ENCODE data around the gene GPC4.

Gene GPC4

DNA sequence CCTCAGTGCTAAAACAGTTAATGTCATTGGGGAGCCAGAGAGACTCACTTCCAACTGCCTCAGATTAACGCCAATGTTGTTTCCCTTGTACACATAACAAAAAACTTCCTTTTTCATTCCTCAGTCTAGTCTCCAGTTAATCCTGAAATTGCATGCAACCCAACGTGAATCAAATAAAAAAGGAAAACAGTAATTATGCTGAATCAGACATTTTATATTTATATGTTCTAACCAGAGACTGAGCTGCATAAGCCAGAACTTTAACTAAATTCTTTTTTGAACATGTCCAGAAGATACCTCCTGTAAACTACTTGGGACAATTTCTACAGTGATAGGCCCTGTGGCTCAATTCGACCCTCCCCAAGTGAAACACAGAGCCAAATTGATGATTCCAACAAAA, 4.7 kb downstream of the GPC4 start:
- no peak for DNase-seq

DNA sequence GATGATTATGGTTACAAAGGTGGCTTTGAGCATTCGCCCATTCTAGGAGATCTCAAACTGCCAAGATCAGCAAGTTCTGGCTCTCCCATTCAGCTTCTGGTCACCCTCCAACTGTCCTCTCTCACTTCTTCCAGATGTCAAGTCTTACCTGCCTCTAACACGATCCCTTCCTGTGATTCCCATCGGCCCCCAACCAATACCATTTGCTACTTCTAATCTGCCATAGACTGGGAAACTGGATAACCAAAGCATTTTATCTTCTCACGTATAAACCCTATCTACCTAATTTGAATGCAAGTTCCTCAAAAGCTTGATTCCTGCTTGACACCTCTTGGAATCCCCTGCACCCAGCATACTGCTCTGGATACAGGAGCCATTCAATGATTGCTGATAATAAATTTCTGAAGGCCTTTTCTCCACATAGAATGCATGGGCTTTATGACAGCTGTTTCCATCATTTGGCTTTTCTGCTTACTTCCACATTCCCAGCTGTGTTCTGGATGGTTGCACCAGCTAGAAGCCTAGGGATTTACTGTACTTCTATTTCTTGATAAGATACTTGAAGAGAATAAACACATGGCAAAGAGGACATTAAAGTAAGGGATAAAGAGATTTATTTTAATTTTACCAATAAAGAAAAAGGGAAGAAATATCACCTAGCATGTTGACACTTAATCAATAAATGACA, 9.6 kb downstream of the GPC4 start:
- no peak for DNase-seq

DNA sequence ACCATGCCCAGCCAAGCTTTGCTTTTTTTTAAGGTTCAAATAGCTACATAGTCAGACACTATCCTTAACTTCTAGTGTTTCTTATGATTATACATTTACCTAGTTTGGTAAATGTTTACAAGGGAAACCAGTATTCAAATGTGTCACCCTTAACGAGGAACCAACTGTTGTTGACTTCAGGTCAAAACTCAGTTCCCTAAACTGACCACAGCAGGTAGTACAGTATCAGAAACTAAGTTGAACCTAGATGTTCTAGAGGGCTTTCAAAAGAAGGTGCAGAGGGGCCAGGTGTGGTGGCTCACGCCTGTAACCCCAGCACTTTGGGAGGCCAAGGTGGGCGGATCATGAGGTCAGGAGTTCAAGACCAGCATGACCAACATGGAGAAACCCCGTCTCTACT, 11.3 kb downstream of the GPC4 start:
- DNase-seq: no peak

GRCh38 chrX:133402830-133403625, 12.3 kb downstream of the GPC4 start:
- no peak for DNase-seq

DNA sequence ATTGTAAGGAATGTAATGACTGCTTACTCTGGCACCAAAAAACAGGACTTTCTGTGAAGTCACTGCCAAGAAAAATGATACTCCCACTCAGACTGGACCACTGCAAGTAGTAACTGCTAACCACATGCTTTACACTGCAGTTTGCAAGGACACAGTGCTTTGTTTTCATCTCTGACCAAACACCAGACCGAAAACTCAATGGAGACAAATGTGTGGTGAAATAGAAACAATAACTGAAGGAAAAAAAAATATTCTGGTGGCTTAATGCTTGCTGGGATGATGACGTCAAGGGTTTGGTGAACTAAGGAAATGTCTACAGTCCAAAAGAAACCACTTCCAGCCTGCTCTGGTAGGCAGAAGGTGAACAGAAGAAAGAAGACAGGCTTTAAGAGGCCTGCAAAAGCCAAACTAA, 13.2 kb downstream of the GPC4 start:
- DNase-seq: no peak

DNA sequence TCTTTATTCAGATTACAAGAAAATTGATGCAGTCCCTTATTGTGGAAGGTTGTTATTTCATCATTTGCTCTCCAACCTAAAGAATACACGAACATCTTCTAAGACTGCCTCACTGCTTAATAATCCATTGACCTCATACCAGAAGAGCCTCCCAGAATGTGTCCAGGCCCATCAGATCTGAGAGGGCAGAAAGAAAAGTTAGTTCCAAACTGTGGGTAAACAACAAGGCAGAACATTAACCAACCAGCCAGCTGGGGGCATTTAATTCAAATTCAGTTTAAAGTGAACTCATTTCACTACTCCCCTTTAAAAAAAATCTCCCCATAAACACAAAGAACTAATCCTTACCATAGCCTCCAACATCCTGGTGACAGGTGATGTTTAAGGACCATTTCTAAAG, 13.8 kb downstream of the GPC4 start:
- no peak for DNase-seq

DNA sequence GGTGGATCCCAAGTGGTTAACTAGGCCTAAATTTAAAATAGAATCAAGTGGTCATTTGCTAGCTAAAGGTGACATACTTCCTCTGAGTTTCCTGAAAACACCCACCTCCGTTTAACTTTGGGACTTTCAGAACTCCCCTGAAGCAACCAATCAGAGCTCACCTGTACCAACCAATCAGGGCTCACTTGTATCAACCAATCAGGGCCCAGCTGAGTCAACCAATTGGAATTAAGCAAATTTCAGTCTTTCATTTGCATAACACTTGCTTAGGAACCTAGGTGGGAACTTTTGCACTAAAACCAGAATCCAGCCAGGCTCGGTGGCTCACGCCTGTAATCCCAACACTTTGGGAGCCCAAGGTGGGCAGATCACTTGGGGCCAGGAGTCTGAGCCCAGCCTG, 15.9 kb downstream of the GPC4 start:
- DNase-seq: no peak

- DNase-seq: no peak
Measured at GRCh38 chrX:133394765-133395164, 20.5 kb downstream of the GPC4 start.

GRCh38 chrX:133392671-133393070, 22.6 kb downstream of the GPC4 start:
- DNase-seq: no peak

- no peak for DNase-seq
Measured at GRCh38 chrX:133391111-133391510, 24.2 kb downstream of the GPC4 start.

GRCh38 chrX:133390676-133391075, 24.6 kb downstream of the GPC4 start:
- DNase-seq: no peak

GRCh38 chrX:133389975-133390374, 25.3 kb downstream of the GPC4 start:
- DNase-seq: no peak

DNA sequence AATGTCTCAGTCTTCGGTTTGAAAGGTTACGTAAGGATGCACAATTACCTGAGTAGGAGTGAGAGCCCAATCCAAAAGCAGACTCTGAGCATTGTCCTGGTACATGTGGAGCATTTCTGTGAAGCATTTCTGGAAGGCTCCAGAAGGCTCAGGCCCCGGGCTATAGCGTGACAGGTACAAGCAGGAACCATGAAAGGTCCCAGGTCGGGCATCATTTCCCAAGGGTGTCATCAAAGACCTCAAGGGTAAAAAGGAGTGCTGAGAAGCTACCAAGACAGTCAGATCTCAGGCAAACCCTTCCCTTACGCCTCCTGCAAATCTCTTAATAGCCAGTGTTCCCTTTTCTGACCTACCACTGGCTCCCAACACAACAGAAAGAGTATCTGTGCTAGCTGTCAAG, 30.8 kb downstream of the GPC4 start:
- no peak for DNase-seq

GRCh38 chrX:133380711-133381619, 34.3 kb downstream of the GPC4 start:
- DNase-seq: no peak

DNA sequence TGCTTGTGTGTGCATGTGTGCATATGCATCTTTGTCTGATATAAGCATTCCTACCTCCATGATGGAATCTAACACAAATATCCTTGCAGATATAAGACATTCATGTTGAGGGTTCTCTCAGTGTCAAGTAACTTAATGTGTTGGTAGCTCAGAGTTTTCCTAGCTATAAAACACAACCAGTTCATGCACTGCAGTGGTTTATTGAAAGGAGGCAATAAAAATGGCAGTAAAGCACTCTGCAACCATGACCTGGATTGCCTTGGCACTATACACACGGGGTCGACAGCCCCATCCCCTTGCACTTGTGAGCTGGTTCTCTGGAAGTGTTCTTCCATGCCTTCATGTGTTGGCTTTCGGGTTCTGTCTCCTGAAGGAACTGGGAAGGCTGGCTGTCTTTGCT, 38.9 kb downstream of the GPC4 start:
- no peak for DNase-seq

DNA sequence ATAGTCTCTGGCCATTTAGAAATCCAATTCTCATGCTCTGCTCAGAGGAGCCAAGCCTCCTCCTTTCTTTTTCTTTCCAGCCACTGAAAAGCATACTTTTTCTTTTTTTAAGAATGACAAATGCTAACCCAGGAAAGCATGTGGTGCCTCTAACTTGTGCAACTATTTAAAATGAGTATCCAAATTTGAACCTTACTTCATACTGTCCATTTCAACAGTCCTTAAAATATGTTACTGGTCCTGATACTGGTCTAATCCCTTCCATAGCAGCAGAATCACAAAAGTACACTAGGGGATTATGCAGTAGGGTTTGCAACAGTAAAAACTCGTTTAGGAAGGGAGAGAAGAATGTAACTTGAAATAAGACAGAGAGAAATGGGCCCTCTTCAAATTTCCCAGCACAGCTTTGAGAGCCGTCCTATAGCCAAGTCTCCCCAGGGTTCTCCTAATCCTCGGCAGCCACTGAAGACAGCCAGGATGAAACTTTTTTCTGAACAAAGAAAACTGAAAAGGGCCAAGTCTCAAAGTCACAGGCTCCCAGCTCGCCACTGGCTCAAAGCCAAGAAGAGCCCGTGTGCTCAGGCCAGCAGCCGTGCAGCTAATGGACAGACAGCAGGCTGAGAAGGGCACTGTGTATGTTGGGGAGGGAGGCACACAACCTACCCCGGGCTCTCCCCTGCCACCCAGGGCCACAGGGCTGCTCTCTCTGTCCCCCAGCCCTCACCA, 39.5 kb downstream of the GPC4 start:
- DNase-seq: no peak

DNA sequence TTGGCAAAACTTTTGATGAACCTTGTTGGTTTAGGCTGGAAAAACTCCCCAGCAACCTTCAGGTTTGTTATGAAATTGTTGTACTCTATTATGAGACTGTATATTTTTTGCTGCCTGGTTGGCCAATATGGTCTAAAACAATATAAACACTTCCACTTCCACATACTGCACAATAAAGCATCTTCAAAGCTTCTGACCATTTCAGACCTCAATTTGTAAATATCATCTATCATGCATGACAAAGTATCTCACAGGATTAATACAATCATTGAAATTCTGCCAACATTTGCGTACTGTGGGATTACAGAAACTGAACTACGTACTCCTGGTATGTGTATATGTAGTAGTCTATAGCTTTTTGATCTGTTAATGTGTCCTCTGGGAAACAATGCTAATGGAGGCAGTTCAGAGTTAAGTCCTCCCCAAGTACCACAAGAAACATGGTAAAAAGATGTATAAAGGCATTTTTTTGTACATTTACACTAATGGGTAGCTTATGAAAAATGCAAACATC, 40.4 kb downstream of the GPC4 start:
- no peak for DNase-seq

DNA sequence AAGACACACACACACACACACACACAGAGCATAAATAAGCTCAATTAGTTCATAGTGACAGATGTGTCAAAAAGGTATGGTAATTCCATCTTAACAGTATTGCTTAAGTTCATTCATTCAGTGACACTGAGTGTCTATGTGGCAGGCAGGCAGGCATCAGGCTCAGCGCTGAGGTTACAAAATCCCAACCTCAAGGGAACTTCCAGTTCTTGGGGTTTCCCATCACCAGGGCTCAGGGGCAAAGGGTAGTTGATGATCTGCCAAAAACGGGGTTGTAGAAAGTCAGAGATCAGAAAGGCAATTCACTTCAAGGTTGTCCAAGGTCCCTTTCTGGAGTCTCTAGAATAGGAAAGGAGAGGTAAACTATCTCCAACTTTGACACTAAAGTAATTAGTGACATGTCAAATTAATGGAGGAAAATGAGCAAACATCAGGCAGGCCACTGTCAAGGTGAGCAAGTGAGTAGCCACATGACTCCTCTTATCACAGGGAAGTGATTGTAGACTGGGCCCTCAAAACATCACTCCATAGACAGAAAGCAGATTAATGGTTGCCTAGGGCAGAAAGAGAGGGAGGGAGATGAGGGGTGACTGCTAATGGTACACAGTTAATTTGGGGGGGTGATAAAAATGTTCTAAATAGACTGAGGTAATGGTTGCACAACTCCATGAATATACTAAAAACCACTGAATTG, 41.8 kb downstream of the GPC4 start:
- no peak for DNase-seq

GRCh38 chrX:133370696-133371275, 44.5 kb downstream of the GPC4 start:
- DNase-seq: no peak

DNA sequence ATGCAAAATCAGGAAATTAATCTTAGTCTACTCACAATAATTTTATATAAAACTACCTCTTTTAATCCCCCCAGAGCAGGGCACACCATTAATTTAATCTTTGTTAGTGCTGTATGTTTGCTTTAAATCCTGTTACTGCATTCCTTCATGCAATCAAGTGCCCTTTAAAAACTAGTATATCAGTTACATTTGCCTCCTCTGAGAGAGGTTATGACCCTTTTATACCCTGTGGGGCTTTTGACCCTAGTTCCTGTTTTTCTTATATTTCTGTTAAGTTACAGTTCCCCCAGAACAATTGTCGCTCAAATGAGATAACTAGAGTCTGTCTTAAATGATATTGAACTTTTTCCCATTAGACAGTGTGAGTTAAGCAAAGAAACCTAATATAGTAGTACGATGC, 46.2 kb downstream of the GPC4 start:
- DNase-seq: no peak

DNA sequence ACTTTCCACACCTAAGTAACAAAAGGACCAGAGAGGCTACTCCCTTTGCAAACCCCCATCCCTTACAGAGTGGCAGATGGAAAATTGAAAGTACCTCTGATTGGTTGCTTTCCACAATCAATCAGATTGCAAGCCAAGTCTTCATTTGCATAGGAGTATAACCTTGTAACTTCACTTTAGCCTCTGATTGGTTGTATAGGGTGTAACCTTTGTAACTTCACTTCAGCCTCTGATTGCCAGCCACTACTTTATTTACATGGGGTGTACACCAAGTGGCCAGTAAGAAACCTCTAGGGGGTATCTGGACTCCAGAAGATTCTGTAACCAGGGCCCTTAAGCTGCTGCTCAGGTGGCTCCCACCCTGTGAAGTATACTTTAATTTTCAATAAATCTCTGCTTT, 48.6 kb downstream of the GPC4 start:
- no peak for DNase-seq

Measured in activated CD4-positive, alpha-beta T cell treated with anti-CD3 and anti-CD28 coated beads, Interleukin-2, amount 50 U/mL, for 4 hours (primary cell).